ENCODE results near the gene SLC39A1.
A peak's percentile ranks its signal among the peaks of the same experiment; 100 is the strongest.

The SLC39A1 gene

DNA sequence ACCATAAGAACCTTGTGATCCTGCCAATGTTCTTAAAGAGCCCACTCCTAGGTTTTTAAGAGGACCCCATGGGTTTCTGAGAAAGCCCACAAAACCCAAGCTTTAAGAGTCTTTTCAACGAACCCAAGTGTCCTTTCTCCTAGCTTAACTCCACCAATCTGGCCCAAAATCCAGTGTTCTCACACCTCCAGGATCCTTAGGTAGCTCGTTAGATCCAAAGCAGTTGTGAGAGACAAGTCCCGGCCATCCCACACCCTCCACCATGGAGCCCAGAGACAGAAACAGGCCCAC lies 18.6 kb downstream of the SLC39A1 start:
- H3K27me3 ChIP-seq (ENCODE audit: insufficient read depth, low read length, poor library complexity) = no peaks in the 10 kb centered on the region
- H3K4me1 ChIP-seq (ENCODE audit: insufficient read depth, low read length) = peaks cover 27% of the 10 kb centered on the region
- ATAC-seq (ENCODE audit: insufficient read depth, low read depth) = no peak
- H3K36me3 ChIP-seq (ENCODE audit: insufficient read depth, low read length) = peaks cover 68% of the 10 kb centered on the region
- DNase-seq = no peak
- peak overlapping the region; percentile 78 for H3K27ac ChIP-seq (ENCODE audit: low read length)
- peaks cover 36% of the 10 kb centered on the region for H3K79me2 ChIP-seq (ENCODE audit: insufficient read depth, low read length)
- H3K9ac ChIP-seq (ENCODE audit: low read depth, low read length) = peak overlapping the region; percentile 88
- peak overlapping the region; percentile 75 to 90; a peak in 3 of 4 replicates for H3K4me3 ChIP-seq (ENCODE audit: low read depth in 1 of 2, low read length in 2 of 2)
- peak overlapping the region; percentile 73 for H2AFZ ChIP-seq (ENCODE audit: low read depth, low read length)
- no peak for TF ChIP-seq EZH2 (IDR thresholded peaks at IDR 0.05; ENCODE audit: borderline replicate concordance, low read depth, low read length, severe bottlenecking)
- no peaks in the 10 kb centered on the region for H3K9me3 ChIP-seq (ENCODE audit: insufficient read depth, low read length, severe bottlenecking)
- peak overlapping the region; percentile 80 for H3K4me2 ChIP-seq (ENCODE audit: insufficient read depth, low read length)
- peaks cover 14% of the 10 kb centered on the region for H4K20me1 ChIP-seq (ENCODE audit: insufficient read depth, low read length)

DNA sequence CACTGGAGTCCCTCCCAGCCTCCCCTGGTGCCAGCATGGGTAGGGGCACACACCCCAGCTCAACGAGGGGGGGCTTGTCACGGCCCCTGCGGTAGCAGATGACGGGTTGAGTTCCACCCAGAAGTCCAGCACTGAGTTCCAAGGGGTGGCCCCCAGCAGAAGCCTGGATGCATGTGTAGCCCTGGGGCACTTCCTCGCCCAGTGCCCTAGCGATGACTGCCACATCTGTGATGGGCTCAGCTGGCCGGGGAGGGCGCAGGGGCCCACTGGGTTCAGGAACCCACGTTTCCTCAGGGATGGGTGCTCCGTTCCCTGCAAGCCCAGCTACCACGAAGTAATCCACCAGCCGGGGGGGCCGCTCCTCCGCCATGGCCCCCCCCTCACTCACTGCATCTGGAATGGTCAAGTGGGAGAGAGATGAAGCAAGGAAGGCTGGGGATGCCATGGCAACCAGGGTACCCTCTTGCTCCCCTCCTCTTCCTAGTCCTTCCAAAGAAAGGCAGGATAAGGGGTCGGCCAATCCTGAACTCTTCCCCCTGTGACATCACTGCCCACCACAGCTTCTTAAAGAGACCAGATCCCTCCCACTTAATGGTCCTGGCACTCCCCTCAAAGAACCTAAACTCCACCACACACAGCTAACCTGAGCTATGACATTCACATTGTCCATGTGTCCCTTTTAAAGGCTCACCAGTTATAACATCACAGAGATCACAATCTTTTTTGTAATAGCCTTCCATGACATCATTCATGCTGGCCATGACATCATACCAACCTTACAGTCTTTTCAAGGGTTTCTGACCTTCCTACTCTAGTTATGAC lies 19.1 kb downstream of the SLC39A1 start:
- ATAC-seq (ENCODE audit: insufficient read depth, low read depth) = no peak
- peak overlapping the region; percentile 88 for H3K9ac ChIP-seq (ENCODE audit: low read depth, low read length)
- TF ChIP-seq, protein P1, sequence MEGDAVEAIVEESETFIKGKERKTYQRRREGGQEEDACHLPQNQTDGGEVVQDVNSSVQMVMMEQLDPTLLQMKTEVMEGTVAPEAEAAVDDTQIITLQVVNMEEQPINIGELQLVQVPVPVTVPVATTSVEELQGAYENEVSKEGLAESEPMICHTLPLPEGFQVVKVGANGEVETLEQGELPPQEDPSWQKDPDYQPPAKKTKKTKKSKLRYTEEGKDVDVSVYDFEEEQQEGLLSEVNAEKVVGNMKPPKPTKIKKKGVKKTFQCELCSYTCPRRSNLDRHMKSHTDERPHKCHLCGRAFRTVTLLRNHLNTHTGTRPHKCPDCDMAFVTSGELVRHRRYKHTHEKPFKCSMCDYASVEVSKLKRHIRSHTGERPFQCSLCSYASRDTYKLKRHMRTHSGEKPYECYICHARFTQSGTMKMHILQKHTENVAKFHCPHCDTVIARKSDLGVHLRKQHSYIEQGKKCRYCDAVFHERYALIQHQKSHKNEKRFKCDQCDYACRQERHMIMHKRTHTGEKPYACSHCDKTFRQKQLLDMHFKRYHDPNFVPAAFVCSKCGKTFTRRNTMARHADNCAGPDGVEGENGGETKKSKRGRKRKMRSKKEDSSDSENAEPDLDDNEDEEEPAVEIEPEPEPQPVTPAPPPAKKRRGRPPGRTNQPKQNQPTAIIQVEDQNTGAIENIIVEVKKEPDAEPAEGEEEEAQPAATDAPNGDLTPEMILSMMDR (IDR thresholded peaks at IDR 0.05; ENCODE audit: borderline replicate concordance, extremely low read depth, low read length, poor library complexity, severe bottlenecking) = no peak
- TF ChIP-seq EZH2 (IDR thresholded peaks at IDR 0.05; ENCODE audit: borderline replicate concordance, low read depth, low read length, severe bottlenecking) = no peak
- peak overlapping the region; percentile 75 to 90; a peak in 3 of 4 replicates for H3K4me3 ChIP-seq (ENCODE audit: low read depth in 1 of 2, low read length in 2 of 2)
- H2AFZ ChIP-seq (ENCODE audit: low read depth, low read length) = no peak overlapping the region
- H4K20me1 ChIP-seq (ENCODE audit: insufficient read depth, low read length) = peaks cover 14% of the 10 kb centered on the region
- H3K4me2 ChIP-seq (ENCODE audit: insufficient read depth, low read length) = peak overlapping the region; percentile 80
- peaks cover 36% of the 10 kb centered on the region for H3K79me2 ChIP-seq (ENCODE audit: insufficient read depth, low read length)
- H3K4me1 ChIP-seq (ENCODE audit: insufficient read depth, low read length) = peaks cover 27% of the 10 kb centered on the region
- peaks cover 70% of the 10 kb centered on the region for H3K36me3 ChIP-seq (ENCODE audit: insufficient read depth, low read length)
- H3K27me3 ChIP-seq (ENCODE audit: insufficient read depth, low read length, poor library complexity) = no peaks in the 10 kb centered on the region
- no peak for DNase-seq
- no peaks in the 10 kb centered on the region for H3K9me3 ChIP-seq (ENCODE audit: insufficient read depth, low read length, severe bottlenecking)
- H3K27ac ChIP-seq (ENCODE audit: low read length) = peak overlapping the region; percentile 78

DNA sequence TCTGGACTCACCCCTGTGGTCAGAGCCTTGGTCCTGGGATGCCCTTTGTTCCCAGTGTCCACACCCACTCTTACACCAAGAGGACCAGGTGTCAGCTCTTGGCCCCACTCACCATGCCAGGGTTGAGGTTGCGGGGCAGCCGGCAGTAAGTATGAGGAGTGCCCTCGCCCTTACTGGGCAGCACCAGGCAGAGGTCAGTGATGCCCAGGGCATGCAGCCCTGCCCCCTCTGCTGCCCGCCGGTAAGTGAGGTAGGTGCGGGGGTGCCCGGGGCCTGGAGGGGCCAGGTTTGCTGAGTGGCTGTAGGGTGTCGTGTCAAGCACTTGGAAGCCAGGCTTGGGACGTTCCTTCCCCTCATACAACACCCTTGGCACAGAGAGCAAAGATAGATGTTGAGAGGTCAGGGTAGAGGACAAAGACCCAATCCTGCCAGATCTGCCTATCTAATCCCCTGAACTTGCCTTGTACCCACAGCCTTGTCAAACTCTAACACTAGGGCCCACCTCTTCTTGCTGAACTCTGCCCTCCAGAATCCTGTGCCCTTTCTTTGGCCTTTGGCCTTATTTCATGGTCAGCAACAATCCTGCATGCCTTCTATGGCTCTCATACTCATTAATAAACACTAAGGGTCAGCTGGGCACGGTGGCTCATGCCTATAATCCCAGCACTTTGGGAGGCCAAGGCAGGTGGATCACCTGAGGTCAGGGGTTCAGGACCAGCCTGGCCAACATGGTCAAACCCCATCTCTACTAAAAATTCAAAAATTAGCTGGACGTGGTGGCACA lies 20.4 kb downstream of the SLC39A1 start:
- Histone ChIP-seq H3K79me2 (ENCODE audit: insufficient read depth, low read length) (peaks cover 36% of the 10 kb centered on the region), H2AFZ (ENCODE audit: low read depth, low read length) (no peak overlapping the region), H3K27me3 (ENCODE audit: insufficient read depth, low read length, poor library complexity) (no peaks in the 10 kb centered on the region), H3K27ac (ENCODE audit: low read length) (no peak overlapping the region), H3K4me2 (ENCODE audit: insufficient read depth, low read length) (no peak overlapping the region), H3K4me3 (ENCODE audit: low read depth in 1 of 2, low read length in 2 of 2) (no peak overlapping the region), H3K4me1 (ENCODE audit: insufficient read depth, low read length) (peaks cover 27% of the 10 kb centered on the region), H3K9ac (ENCODE audit: low read depth, low read length) (no peak overlapping the region), H4K20me1 (ENCODE audit: insufficient read depth, low read length) (peaks cover 14% of the 10 kb centered on the region), H3K9me3 (ENCODE audit: insufficient read depth, low read length, severe bottlenecking) (no peaks in the 10 kb centered on the region), H3K36me3 (ENCODE audit: insufficient read depth, low read length) (peaks cover 64% of the 10 kb centered on the region)
- DNase-seq = no peak
- ATAC-seq (ENCODE audit: insufficient read depth, low read depth) = no peak
- TF ChIP-seq, protein P1 (IDR thresholded peaks at IDR 0.05; ENCODE audit: borderline replicate concordance, extremely low read depth, low read length, poor library complexity, severe bottlenecking) = no peak
- TF ChIP-seq EZH2 (IDR thresholded peaks at IDR 0.05; ENCODE audit: borderline replicate concordance, low read depth, low read length, severe bottlenecking) = no peak
